BLaER1 treated with 17β-estradiol and CSF1 and Interleukin-3, amounts not matched to agents 10 nM and 100 nM (cell line): ENCODE data around the gene EYA2.

ENCODE experiments used
- H3K27ac ChIP-seq, 11 experiments: shearing (Covaris generic); formaldehyde crosslinking; 2 replicates each; pipeline ENCODE4 v1.8.1; 2022
- H3K27me3 ChIP-seq, 11 experiments: shearing (Covaris generic); formaldehyde crosslinking; 2 replicates each; pipeline ENCODE4 v1.8.1; 2022
- H3K36me3 ChIP-seq, 11 experiments: shearing (Covaris generic); formaldehyde crosslinking; 2 replicates each; pipeline ENCODE4 v1.8.1; 2022
- H3K4me1 ChIP-seq, 10 experiments: shearing (Covaris generic); formaldehyde crosslinking; 2 replicates each; pipeline ENCODE4 v1.8.1; 2022
- H3K4me2 ChIP-seq, 11 experiments: shearing (Covaris generic); formaldehyde crosslinking; 2 replicates each; pipeline ENCODE4 v1.8.1; 2022
- H3K4me3 ChIP-seq, 10 experiments: shearing (Covaris generic); formaldehyde crosslinking; 2 replicates each; pipeline ENCODE4 v1.8.1; 2022
- H3K9ac ChIP-seq, 11 experiments: shearing (Covaris generic); formaldehyde crosslinking; 2 replicates each; pipeline ENCODE4 v1.8.1; 2022
- H3K9me3 ChIP-seq, 11 experiments: shearing (Covaris generic); formaldehyde crosslinking; replicated peaks in 1 of 11; 2 replicates each; pipeline ENCODE4 v1.8.1; 2022
- H4K20me1 ChIP-seq, 11 experiments: shearing (Covaris generic); formaldehyde crosslinking; 2 replicates each; pipeline ENCODE4 v1.8.1; 2022
- Cebpa-rat ChIP-seq, 11 experiments: shearing (Covaris generic); IDR thresholded peaks; 2 replicates each; pipeline ENCODE4 v1.8.1; 2022

The EYA2 gene

GRCh38 chr20:47212606-47213207 lies 318.1 kb downstream of the EYA2 start:
- Histone ChIP-seq H3K36me3 (peaks cover 96 to 100% (median 99%) of the 10 kb centered on the region in 11 experiments), H3K27me3 (no peaks in the 10 kb centered on the region), H3K9ac (no peak overlapping the region), H3K4me3 (no peak overlapping the region), H4K20me1 (peaks cover 0 to 87% (median 33%) of the 10 kb centered on the region in 11 experiments; a peak in 15 of 22 replicates), H3K4me2 (no peak overlapping the region), H3K4me1 (peaks cover 0 to 32% (median 13%) of the 10 kb centered on the region in 10 experiments; a peak in 16 of 20 replicates), H3K27ac (no peak overlapping the region), H3K9me3 (no peaks in the 10 kb centered on the region)
- no peak for TF ChIP-seq Cebpa-rat (IDR thresholded peaks at IDR 0.05)

DNA sequence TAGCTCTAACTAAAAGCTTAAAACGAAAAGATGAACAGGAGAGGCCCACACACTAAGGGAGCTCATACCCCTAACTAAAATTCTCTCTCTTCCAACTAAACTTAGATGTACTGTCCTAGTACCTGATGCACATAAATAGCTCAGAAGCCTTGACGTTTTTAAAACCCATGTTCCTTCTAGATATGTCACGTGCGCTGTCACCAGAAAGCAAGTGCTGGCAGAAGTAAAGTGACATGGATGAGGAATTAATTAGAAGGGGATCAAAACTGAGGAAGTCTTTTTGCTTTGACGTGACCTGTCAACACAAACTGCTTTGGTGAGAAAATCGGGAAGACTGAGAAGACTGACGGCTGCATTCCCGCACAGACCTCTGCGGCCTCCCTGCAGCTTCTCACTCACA lies 319.3 kb downstream of the EYA2 start:
- Histone ChIP-seq H3K36me3 (peaks cover 98 to 100% (median 100%) of the 10 kb centered on the region in 11 experiments), H4K20me1 (peaks cover 0 to 85% (median 27%) of the 10 kb centered on the region in 11 experiments; a peak in 15 of 22 replicates), H3K9ac (no peak overlapping the region), H3K27ac (no peak overlapping the region; a peak in 1 of 22 replicates), H3K4me3 (no peak overlapping the region), H3K27me3 (no peaks in the 10 kb centered on the region), H3K4me2 (no peak overlapping the region), H3K9me3 (no peaks in the 10 kb centered on the region), H3K4me1 (peaks cover 0 to 32% (median 12%) of the 10 kb centered on the region in 10 experiments; a peak in 13 of 20 replicates)
- no peak for TF ChIP-seq Cebpa-rat (IDR thresholded peaks at IDR 0.05)

DNA sequence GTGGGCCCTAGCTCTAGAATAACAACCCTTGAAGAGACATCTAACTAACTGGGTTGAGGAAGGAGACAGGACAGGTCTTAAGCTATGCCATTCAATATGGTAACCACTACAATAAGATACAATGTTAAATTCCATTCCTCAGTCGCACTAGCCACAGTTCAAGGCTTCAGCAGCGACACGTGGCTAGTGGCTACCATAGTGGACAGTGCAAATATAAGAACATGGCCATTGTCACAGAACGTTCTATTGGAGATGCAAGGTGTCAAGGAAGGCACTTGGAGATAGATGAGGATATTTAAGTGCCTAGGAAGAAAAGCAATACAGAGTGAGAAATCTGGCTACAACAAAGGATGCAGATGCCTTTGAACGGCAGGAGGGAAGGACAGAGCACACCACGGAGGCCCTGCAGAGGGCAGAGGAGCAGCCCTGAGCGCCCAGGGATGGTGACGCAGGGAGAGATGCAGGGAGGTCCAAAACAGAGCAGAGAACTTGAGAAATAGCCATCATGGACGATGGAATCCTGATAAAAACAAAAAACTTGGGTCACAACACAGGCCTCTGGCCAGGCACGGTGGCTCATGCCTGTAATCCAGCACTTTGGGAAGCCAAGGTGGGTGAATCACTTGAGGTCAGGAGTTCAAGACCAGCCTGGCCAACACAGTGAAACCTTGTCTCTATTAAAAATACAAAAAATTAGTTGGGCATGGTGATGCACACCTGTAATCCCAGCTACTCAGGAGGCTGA lies 321.2 kb downstream of the EYA2 start:
- peaks cover 2 to 76% (median 26%) of the 10 kb centered on the region in 11 experiments; a peak in 15 of 22 replicates for H4K20me1 ChIP-seq
- H3K4me3 ChIP-seq, result no peak overlapping the region
- H3K27me3 ChIP-seq, result no peaks in the 10 kb centered on the region
- TF ChIP-seq Cebpa-rat (IDR thresholded peaks at IDR 0.05), result no peak
- no peak overlapping the region for H3K9ac ChIP-seq
- no peaks in the 10 kb centered on the region for H3K9me3 ChIP-seq
- H3K4me1 ChIP-seq, result peaks cover under 1 to 48% (median 18%) of the 10 kb centered on the region in 10 experiments; a peak in 19 of 20 replicates
- H3K36me3 ChIP-seq, result peaks cover 96 to 100% (median 99%) of the 10 kb centered on the region in 11 experiments
- 0 out of 22 replicates have a peak overlapping the region, but pooled peaks of 1 of the 11 experiments have one; percentile 18 for H3K4me2 ChIP-seq
- no peak overlapping the region for H3K27ac ChIP-seq

DNA sequence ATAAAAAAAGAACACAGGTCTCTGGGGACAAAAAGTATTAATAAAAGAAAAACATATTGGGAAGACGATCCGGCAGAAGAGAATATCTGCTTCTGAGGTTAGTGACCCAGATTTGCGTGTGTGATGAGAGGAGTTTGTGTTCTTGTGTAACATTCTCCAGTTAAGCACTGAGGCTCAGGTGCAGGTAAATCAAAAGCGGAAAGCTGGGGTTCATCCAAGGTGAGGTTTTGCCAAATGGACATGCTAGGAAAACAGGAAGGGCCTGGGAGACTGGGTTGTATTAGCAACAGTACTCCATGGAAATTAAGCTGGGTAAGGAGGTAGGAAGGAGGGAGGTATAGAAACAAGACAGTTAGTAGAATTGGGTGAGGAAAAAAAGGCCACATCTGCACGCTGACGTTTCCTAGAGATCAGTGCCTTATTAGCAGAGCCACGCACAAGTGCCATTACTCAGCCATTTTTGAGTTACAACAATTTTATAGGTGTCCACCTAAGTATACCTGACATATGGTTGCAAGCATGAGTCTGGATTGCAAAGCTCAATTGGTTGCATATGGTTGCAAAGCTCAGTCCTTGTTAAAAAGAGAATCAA lies 322.3 kb downstream of the EYA2 start:
- Histone ChIP-seq H3K4me2 (peak overlapping the region in 2 of 11 experiments; percentile 22 to 37; a peak in 2 of 22 replicates), H3K4me1 (peaks cover 11 to 59% (median 29%) of the 10 kb centered on the region in 10 experiments), H3K27ac (no peak overlapping the region), H3K9ac (no peak overlapping the region), H3K27me3 (no peaks in the 10 kb centered on the region), H3K9me3 (no peaks in the 10 kb centered on the region), H4K20me1 (peaks cover 4 to 78% (median 25%) of the 10 kb centered on the region in 11 experiments; a peak in 14 of 22 replicates), H3K36me3 (peaks cover 96 to 100% (median 99%) of the 10 kb centered on the region in 11 experiments), H3K4me3 (no peak overlapping the region)
- TF ChIP-seq Cebpa-rat (IDR thresholded peaks at IDR 0.05), result no peak

DNA sequence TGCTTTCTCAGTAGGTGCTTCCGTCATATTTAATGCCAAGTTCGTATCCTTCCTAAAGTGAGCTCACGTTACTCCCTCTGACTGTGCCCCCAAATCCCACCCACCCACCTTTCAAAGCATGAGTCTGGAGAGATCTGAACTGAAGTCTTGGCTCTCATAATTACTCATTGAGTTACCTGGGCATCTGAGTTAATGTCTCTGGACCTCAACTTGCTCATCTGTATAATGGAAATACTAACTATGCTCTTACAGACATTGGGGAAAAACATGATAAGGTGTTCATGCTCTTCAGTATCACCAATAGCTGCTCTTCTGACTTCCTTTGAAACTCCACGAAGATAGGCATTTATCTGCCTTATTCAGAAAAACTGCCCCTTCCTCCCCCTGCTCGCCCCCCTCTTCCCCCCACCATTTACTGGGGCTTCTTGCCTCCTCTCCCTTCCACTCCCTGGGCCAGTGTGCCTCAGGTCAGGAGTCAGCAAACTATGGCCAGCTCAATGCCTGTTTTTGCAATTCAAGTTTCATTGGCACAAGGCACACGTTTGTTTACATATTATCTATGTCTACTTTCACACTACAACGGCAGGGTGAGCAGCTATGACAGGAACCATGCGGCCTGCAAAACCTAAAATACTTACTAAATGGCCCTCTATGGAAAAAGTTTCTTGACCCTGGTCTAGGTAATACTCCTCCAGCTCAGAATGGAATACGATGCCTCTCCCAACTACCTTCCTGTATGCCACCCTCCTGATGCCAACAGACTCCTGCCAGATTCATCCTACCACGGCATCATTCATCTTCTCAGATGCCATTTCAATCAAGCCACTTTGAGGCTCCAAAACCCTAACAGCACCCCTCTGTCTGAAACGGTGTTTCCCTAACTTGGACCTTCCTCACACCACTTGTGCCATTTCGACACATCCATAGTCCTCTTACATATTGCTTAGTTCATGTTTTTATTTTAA lies 323.1 kb downstream of the EYA2 start:
- H4K20me1 ChIP-seq, result peaks cover 4 to 78% (median 24%) of the 10 kb centered on the region in 11 experiments; a peak in 14 of 22 replicates
- H3K36me3 ChIP-seq, result peaks cover 96 to 100% (median 99%) of the 10 kb centered on the region in 11 experiments
- no peak overlapping the region for H3K4me3 ChIP-seq
- no peaks in the 10 kb centered on the region for H3K27me3 ChIP-seq
- peaks cover 16 to 67% (median 37%) of the 10 kb centered on the region in 10 experiments for H3K4me1 ChIP-seq
- H3K4me2 ChIP-seq, result no peak overlapping the region
- H3K27ac ChIP-seq, result 0 out of 22 replicates have a peak overlapping the region, but pooled peaks of 1 of the 11 experiments have one; percentile 12
- TF ChIP-seq Cebpa-rat (IDR thresholded peaks at IDR 0.05), result no peak
- H3K9me3 ChIP-seq, result no peaks in the 10 kb centered on the region
- H3K9ac ChIP-seq, result no peak overlapping the region

GRCh38 chr20:47220161-47220582 lies 325.5 kb downstream of the EYA2 start:
- H3K4me1 ChIP-seq, result peaks cover 16 to 86% (median 46%) of the 10 kb centered on the region in 10 experiments
- TF ChIP-seq Cebpa-rat (IDR thresholded peaks at IDR 0.05), result no peak
- H4K20me1 ChIP-seq, result peaks cover 0 to 68% (median 22%) of the 10 kb centered on the region in 11 experiments; a peak in 11 of 22 replicates
- H3K4me2 ChIP-seq, result peak overlapping the region in 4 of 11 experiments; percentile 72 to 79 (median 76); a peak in 4 of 22 replicates
- peaks cover 96 to 100% (median 99%) of the 10 kb centered on the region in 11 experiments for H3K36me3 ChIP-seq
- H3K9ac ChIP-seq, result no peak overlapping the region
- peak overlapping the region in 2 of 11 experiments; percentile 46 to 59; a peak in 1 of 22 replicates for H3K27ac ChIP-seq
- no peaks in the 10 kb centered on the region for H3K27me3 ChIP-seq
- H3K9me3 ChIP-seq, result no peaks in the 10 kb centered on the region
- no peak overlapping the region for H3K4me3 ChIP-seq

DNA sequence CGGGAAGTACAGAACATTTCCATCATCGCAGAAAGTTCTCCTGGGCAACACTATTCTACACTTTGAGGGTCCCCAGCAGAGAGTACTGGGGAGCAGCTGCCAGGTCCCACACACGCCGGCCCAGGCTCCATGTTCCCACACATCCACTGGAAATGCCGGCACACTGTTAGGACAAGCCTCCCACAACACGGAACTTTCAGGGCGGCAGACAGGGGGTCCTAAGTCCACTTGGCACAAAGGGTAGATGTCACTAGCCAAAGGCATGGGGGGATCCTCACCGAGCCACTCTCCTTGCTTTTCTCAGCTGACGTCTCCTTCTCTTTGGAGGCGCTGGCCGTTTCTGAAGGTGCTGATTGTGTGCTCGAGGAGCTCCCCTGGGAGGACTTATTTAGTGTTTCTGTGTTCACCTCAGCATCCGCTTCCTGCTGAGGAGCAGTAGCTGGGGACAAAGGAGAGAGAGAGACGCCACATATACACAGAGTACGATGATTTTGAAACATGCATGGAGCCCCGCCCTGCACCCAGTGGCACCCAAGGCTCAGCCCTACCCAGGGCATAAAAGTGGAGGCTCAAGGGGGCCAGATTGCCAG lies 326.5 kb downstream of the EYA2 start:
- Histone ChIP-seq H3K27me3 (no peaks in the 10 kb centered on the region), H3K4me2 (peak overlapping the region; percentile 7 to 87 (median 72)), H3K9me3 (no peaks in the 10 kb centered on the region), H3K27ac (peak overlapping the region in 8 of 11 experiments; percentile 41 to 66 (median 56); a peak in 13 of 22 replicates), H3K4me1 (peaks cover 16 to 84% (median 52%) of the 10 kb centered on the region in 10 experiments), H4K20me1 (peaks cover 0 to 60% (median 14%) of the 10 kb centered on the region in 11 experiments; a peak in 11 of 22 replicates), H3K36me3 (peaks cover 93 to 98% (median 96%) of the 10 kb centered on the region in 11 experiments), H3K4me3 (peak overlapping the region in 3 of 10 experiments; percentile 1 to 13 (median 4); a peak in 2 of 20 replicates), H3K9ac (peak overlapping the region in 9 of 11 experiments; percentile 2 to 58 (median 38); a peak in 13 of 22 replicates)
- no peak for TF ChIP-seq Cebpa-rat (IDR thresholded peaks at IDR 0.05)
